A673 (cell line): ENCODE results near the gene ATP7A. TPM values are rescaled to one million over a fixed set of nuclear protein-coding genes. Genes with fewer than 3 reads are reported as not detected.

Source experiments
- BruUV-seq: library from RNA; stranded (reverse); fragments of 400-500 nt; replicated peaks from 2 replicates; lab custom pipeline; 2021; lab: Mats Ljungman, UMichigan
- CTCF ChIA-PET: fragments of 300-600 bp; sonication (Branson Sonifier 250); formaldehyde crosslinking; loops from one replicate; lab custom pipeline; 2022; ENCODE audit warnings: antibody characterized with exemption; lab: Charles Lee
- POLR2A ChIA-PET: fragments of 300-600 bp; sonication (Branson Sonifier 250); formaldehyde crosslinking; loops from one replicate; lab custom pipeline; 2022; ENCODE audit warnings: antibody characterized with exemption; ENCODE audit not compliant: low non-redundant PET; lab: Charles Lee
- DNase-seq: peaks from one replicate; pipeline ENCODE4 v3.0.0-alpha.2; 2015; ENCODE audit warnings: low spot score
- H3K27ac ChIP-seq: fragments of 200-600 bp; sonication (generic); 2 replicates; pipeline ENCODE4 v1.5.1; 2016; ENCODE audit warnings: mixed run types, low read depth, mild to moderate bottlenecking, mixed read lengths, antibody characterized with exemption, low read length; ENCODE audit not compliant: poor library complexity, severe bottlenecking
- H3K27me3 ChIP-seq: fragments of 200-600 bp; sonication (generic); replicated peaks from 2 replicates; pipeline ENCODE4 v1.6.1; 2017; ENCODE audit warnings: mixed run types, low read depth, mild to moderate bottlenecking, mixed read lengths, antibody characterized with exemption, low read length; ENCODE audit not compliant: insufficient read depth, poor library complexity
- H3K36me3 ChIP-seq: fragments of 200-600 bp; sonication (generic); 2 replicates; pipeline ENCODE4 v1.6.1; 2016; ENCODE audit warnings: mixed run types, mild to moderate bottlenecking, mixed read lengths, antibody characterized with exemption, low read length; ENCODE audit not compliant: insufficient read depth, poor library complexity, severe bottlenecking
- H3K4me1 ChIP-seq: fragments of 200-600 bp; sonication (generic); 2 replicates; pipeline ENCODE4 v1.6.1; 2017; ENCODE audit warnings: mixed run types, mild to moderate bottlenecking, mixed read lengths, antibody characterized with exemption, low read length; ENCODE audit not compliant: insufficient read depth, poor library complexity, severe bottlenecking
- H3K4me3 ChIP-seq: fragments of 200-600 bp; sonication (generic); 2 replicates; pipeline ENCODE4 v1.5.1; 2016; ENCODE audit warnings: low read depth, mixed run types, mild to moderate bottlenecking, mixed read lengths, low read length; ENCODE audit not compliant: poor library complexity, severe bottlenecking
- H3K9me3 ChIP-seq: fragments of 200-600 bp; sonication (generic); 2 replicates; pipeline ENCODE4 v1.6.1; 2016; ENCODE audit warnings: mixed run types, low read depth, mild to moderate bottlenecking, mixed read lengths, antibody characterized with exemption, low read length; ENCODE audit not compliant: poor library complexity, severe bottlenecking
- CTCF ChIP-seq: fragments of 300-800, 200-600 bp; sonication (generic); conservative IDR thresholded peaks from 2 replicates; pipeline ENCODE4 v1.5.1; 2017; ENCODE audit warnings: low read depth, mild to moderate bottlenecking, antibody characterized with exemption, low read length, moderate library complexity, mixed read lengths
- EZH2 ChIP-seq: fragments of 200-600 bp; sonication (generic); IDR thresholded peaks from 2 replicates; pipeline ENCODE4 v1.6.1; 2017; ENCODE audit warnings: borderline replicate concordance, low read depth, mild to moderate bottlenecking, mixed read lengths, antibody characterized with exemption, low read length; ENCODE audit not compliant: poor library complexity, severe bottlenecking
- intact Hi-C: fragments of 100-400 bp; cut with micrococcal nuclease; formaldehyde crosslinking; loops from one replicate; pipeline ENCODE4 v1.10.0; 2022; ENCODE audit not compliant: unreplicated experiment
- total RNA-seq: library from RNA; stranded (reverse); gene quantifications from 2 replicates; pipeline ENCODE4 v1.2.3, GENCODE V29; 2021

Gene ATP7A
- total RNA-seq, 1 experiment from 2014 or later = 9.0 TPM

- no TSS peak for BruUV-seq
- TF ChIP-seq EZH2 (no peak), CTCF (no peak)
- Histone ChIP-seq H3K9me3 (no peaks in the 10 kb centered on the region), H3K36me3 (no peaks in the 10 kb centered on the region), H3K4me3 (no peak overlapping the region), H3K27ac (no peak overlapping the region), H3K27me3 (no peaks in the 10 kb centered on the region), H3K4me1 (no peaks in the 10 kb centered on the region)
- POLR2A ChIA-PET = no interaction called here
- DNase-seq = no peak
- intact Hi-C loops = no loop called here
- CTCF ChIA-PET = no interaction called here
These were observed 13.9 kb downstream of the ATP7A start for GRCh38 chrX:77924320-77924859.

- H3K36me3 ChIP-seq = no peaks in the 10 kb centered on the region
- H3K4me3 ChIP-seq = no peak overlapping the region
- TF ChIP-seq EZH2 = no peak
- TF ChIP-seq CTCF = no peak
- DNase-seq = no peak
- intact Hi-C loops = no loop called here
- H3K4me1 ChIP-seq = no peaks in the 10 kb centered on the region
- no peak overlapping the region for H3K27ac ChIP-seq
- no TSS peak for BruUV-seq
- CTCF ChIA-PET = no interaction called here
- no peaks in the 10 kb centered on the region for H3K9me3 ChIP-seq
- POLR2A ChIA-PET = no interaction called here
- H3K27me3 ChIP-seq = no peaks in the 10 kb centered on the region
These were observed 15.3 kb downstream of the ATP7A start for GRCh38 chrX:77925764-77926163.

- Histone ChIP-seq H3K4me1 (peaks cover 3% of the 10 kb centered on the region), H3K36me3 (no peaks in the 10 kb centered on the region), H3K27me3 (no peaks in the 10 kb centered on the region), H3K27ac (no peak overlapping the region), H3K4me3 (no peak overlapping the region), H3K9me3 (no peaks in the 10 kb centered on the region)
- intact Hi-C loops = no loop called here
- ChIA-PET CTCF (no interaction called here), POLR2A (no interaction called here)
- no peak for DNase-seq
- TF ChIP-seq CTCF = no peak
- no TSS peak for BruUV-seq
These were observed 20.1 kb downstream of the ATP7A start for GRCh38 chrX:77930581-77930980.
